Sigmoid colon (tissue), 4 donors: ENCODE data around the gene NPAS2.

ENCODE experiments used
- EP300 ChIP-seq, 4 donors: sonication (generic); formaldehyde crosslinking; IDR thresholded peaks; one replicate each; pipeline ENCODE4 v1.6.1; 2017; ENCODE audit warnings: antibody characterized with exemption in 4 of 4
- TF ChIP-seq, protein P1 (sequence below), 4 experiments: fragments of 450-650 bp in 3 of 4; fragments of 200-600 bp in 1 of 4; IDR thresholded peaks; one replicate each; pipeline ENCODE4 v1.5.1; 2016 to 2019; ENCODE audit warnings: antibody characterized with exemption in 4 of 4, mild to moderate bottlenecking in 3 of 4, moderate library complexity in 2 of 4

DNA sequence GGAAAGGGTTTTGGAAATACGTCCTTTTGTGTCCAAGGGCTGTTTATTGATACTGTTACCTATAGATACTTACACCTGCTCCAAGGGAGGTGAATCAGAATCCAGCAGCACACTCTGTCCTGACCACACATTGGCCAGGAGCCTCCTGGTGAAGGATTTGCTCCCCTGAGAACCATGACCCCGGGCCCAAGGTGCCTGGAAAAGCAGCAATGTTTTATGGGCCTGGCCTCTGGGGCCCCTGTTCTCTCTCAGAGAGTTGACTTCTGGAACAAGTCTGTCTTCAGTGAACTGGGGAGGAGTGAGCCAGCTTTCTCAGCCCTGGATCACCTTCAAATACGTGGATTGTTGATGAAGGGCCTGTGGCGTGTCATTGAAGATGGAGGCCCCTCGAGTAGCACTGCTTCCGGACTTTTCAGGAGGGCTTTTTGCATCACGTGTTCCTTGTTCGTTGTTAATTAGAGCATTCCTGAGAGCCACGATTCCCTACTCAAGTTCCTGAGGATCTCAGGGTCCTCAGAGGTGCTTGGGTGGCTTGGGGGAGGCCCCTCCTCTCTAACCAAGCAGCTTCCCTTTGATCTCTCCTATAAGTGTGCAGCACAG is 103.6 kb downstream of the NPAS2 start:
- TF ChIP-seq, protein P1, sequence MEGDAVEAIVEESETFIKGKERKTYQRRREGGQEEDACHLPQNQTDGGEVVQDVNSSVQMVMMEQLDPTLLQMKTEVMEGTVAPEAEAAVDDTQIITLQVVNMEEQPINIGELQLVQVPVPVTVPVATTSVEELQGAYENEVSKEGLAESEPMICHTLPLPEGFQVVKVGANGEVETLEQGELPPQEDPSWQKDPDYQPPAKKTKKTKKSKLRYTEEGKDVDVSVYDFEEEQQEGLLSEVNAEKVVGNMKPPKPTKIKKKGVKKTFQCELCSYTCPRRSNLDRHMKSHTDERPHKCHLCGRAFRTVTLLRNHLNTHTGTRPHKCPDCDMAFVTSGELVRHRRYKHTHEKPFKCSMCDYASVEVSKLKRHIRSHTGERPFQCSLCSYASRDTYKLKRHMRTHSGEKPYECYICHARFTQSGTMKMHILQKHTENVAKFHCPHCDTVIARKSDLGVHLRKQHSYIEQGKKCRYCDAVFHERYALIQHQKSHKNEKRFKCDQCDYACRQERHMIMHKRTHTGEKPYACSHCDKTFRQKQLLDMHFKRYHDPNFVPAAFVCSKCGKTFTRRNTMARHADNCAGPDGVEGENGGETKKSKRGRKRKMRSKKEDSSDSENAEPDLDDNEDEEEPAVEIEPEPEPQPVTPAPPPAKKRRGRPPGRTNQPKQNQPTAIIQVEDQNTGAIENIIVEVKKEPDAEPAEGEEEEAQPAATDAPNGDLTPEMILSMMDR (IDR thresholded peaks at IDR 0.05), result no peak
- TF ChIP-seq EP300 (IDR thresholded peaks at IDR 0.05), result no peak
